GM20000 (cell line): ENCODE data around the gene CERS6.

ENCODE experiments used
- DNase-seq: peaks from one replicate; pipeline ENCODE4 v3.0.0; 2012; ENCODE audit warnings: low spot score
- CTCF ChIP-seq: IDR thresholded peaks from 2 replicates; pipeline ENCODE4 v1.5.1; 2012; ENCODE audit warnings: mild to moderate bottlenecking, control low read depth; ENCODE audit errors: extremely low read depth, missing control alignments

Gene CERS6

GRCh38 chr2:168427451-168427850 lies 28.6 kb upstream of the CERS6 start:
- no peak for DNase-seq
- no peak for TF ChIP-seq CTCF

- no peak for TF ChIP-seq CTCF
- DNase-seq, result no peak
These were observed 27.6 kb upstream of the CERS6 start for GRCh38 chr2:168428431-168428830.

GRCh38 chr2:168429988-168430387 lies 26.1 kb upstream of the CERS6 start:
- no peak for DNase-seq
- TF ChIP-seq CTCF, result no peak

- TF ChIP-seq CTCF, result no peak
- DNase-seq, result no peak
These were observed 25.6 kb upstream of the CERS6 start for GRCh38 chr2:168430431-168430830.

GRCh38 chr2:168431301-168432024 lies 24.6 kb upstream of the CERS6 start:
- DNase-seq, result no peak
- no peak for TF ChIP-seq CTCF

GRCh38 chr2:168432100-168432499 lies 24.0 kb upstream of the CERS6 start:
- no peak for DNase-seq
- no peak for TF ChIP-seq CTCF

GRCh38 chr2:168432565-168433186 lies 23.4 kb upstream of the CERS6 start:
- DNase-seq, result no peak
- no peak for TF ChIP-seq CTCF
